Measurements from ENCODE around the gene ADISSP. TPM values are rescaled to one million over a fixed set of nuclear protein-coding genes. Genes with fewer than 3 reads are reported as not detected.
A peak's percentile ranks its signal among the peaks of the same experiment; 100 is the strongest.

Gene ADISSP
- total RNA-seq, 8 experiments from 2014 or later: 18.1 to 60.6 (median 35.5) TPM

- no peak overlapping the region for H3K4me3 ChIP-seq
These were observed 21.8 kb downstream of the ADISSP start for GRCh38 chr20:3745686-3746173.

DNA sequence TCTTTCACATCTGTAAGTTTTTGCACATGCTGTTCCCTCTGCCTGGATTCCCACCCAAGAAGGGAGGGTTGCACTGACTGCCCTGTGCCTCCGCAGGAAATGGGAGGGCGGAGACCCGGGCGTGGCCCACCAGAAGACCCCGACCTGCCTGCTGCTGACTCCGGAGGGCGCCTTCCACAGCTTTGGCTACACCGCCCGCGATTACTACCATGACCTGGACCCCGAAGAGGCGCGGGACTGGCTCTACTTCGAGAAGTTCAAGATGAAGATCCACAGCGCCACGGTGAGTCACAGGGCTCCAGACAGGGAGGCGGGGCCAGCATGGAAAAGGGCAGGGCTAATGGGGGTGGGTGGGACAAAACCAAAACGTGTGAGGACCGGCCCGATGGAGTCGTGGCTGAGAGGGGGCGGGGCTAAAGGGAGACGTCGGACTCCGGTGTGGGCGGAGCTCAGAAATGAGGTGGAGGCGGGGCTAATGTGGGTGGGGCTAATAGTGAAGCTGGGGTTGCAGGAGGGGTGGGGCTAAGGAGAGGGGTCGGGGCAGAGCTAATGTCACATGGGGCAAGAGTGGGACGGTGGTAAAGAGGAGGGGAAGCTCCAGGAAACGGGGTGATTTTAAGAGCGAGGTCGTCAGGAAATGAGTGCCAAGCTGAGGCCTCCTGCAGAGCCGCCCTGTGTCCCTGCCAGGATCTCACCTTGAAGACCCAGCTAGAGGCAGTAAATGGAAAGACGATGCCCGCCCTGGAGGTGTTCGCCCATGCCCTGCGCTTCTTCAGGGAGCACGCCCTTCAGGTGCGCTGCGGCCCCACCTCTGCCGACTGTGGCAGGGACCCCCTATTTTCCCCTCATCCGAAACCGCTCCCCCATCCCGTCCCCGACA is 22.5 kb downstream of the ADISSP start:
- H3K4me1 ChIP-seq (replicated peaks in 1 of 2): peaks cover 4 to 22% of the 10 kb centered on the region in 2 donors
- peak; percentile 51 to 88 (median 84) for ATAC-seq (replicated peaks in 6 of 8)
- in situ Hi-C loops (cut with MboI; ENCODE audit: low pct_unique_long_range_greater_than_20kb in 2 of 9, low sequenced_read_pairs in 9 of 9, unreplicated experiment in 9 of 9): no loop called here

More at GRCh38 chr20:3745686-3746173, 21.8 kb downstream of the ADISSP start:
- no peak for ATAC-seq (replicated peaks in 6 of 8)
- H3K4me1 ChIP-seq (replicated peaks in 1 of 2): peaks cover 4 to 17% of the 10 kb centered on the region in 2 donors
- in situ Hi-C loops (cut with MboI; ENCODE audit: low pct_unique_long_range_greater_than_20kb in 2 of 9, low sequenced_read_pairs in 9 of 9, unreplicated experiment in 9 of 9): no loop called here
- H3K27ac ChIP-seq: no peak overlapping the region
- 53 to 100% (median 75%) methylated on average over 1 to 3 of the region's 11 CpGs; no CpG with 5 or more reads in 5 of the 10 experiments for WGBS, 10 experiments

GRCh38 chr20:3744037-3744436 is 23.5 kb downstream of the ADISSP start:
- peaks cover 7 to 29% of the 10 kb centered on the region in 2 donors for H3K4me1 ChIP-seq (replicated peaks in 1 of 2)
- in situ Hi-C loops (cut with MboI; ENCODE audit: low pct_unique_long_range_greater_than_20kb in 2 of 9, low sequenced_read_pairs in 9 of 9, unreplicated experiment in 9 of 9): no loop called here
- WGBS, 10 experiments: 29 to 100% (median 80%) methylated on average over 1 of the region's 1 CpG; no CpG with 5 or more reads in 6 of the 10 experiments
- H3K4me3 ChIP-seq: no peak overlapping the region
- no peak overlapping the region for H3K27ac ChIP-seq
- ATAC-seq (replicated peaks in 6 of 8): no peak

More for the DNA sequence above, 22.5 kb downstream of the ADISSP start:
- no peak overlapping the region for H3K27ac ChIP-seq
- 7 to 12% methylated on average over 5 to 9 of the region's 45 CpGs; no CpG with 5 or more reads in 8 of the 10 experiments for WGBS, 10 experiments
- peak overlapping the region in 3 of 5 donors; percentile 13 to 24 (median 21) for H3K4me3 ChIP-seq

DNA sequence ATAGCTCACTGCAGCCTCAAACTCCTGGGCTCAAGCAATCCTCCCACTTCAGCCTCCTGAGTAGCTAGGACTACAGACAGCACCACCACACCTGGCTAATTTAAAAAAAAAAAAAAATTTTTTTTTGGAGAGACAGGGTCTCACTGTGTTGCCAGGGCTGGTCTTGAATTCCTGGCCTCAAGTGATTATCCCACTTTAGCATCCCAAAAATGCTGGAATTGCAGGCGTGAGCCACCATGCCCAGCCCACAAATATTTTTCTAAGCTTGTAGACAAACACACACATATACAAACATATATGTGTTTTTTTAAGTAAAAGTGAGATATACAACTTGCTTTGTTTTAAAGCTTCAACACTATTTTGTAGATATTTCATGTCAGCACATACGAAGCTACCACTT is 24.3 kb downstream of the ADISSP start:
- ATAC-seq (replicated peaks in 6 of 8): no peak
- WGBS, 10 experiments: 50 to 100% (median 100%) methylated on average over 1 to 2 of the region's 2 CpGs; no CpG with 5 or more reads in 1 of the 10 experiments
- Histone ChIP-seq H3K4me1 (replicated peaks in 1 of 2) (peaks cover 7 to 31% of the 10 kb centered on the region in 2 donors), H3K27ac (no peak overlapping the region), H3K4me3 (no peak overlapping the region)
- in situ Hi-C loops (cut with MboI; ENCODE audit: low pct_unique_long_range_greater_than_20kb in 2 of 9, low sequenced_read_pairs in 9 of 9, unreplicated experiment in 9 of 9): no loop called here

- 29 to 40% methylated on average over 2 of the region's 7 CpGs; no CpG with 5 or more reads in 8 of the 10 experiments for WGBS, 10 experiments
- peak overlapping the region in 1 of 2 donors; percentile 57 for H3K27ac ChIP-seq
- H3K4me1 ChIP-seq (replicated peaks in 1 of 2): peaks cover 7 to 34% of the 10 kb centered on the region in 2 donors
- H3K4me3 ChIP-seq: no peak overlapping the region
- ATAC-seq (replicated peaks in 6 of 8): peak in 1 of 8 experiments; percentile 17
- in situ Hi-C loops (cut with MboI; ENCODE audit: low pct_unique_long_range_greater_than_20kb in 2 of 9, low sequenced_read_pairs in 9 of 9, unreplicated experiment in 9 of 9): no loop called here
These were observed 25.6 kb downstream of the ADISSP start for GRCh38 chr20:3741836-3742458.

GRCh38 chr20:3740615-3741301 is 26.8 kb downstream of the ADISSP start:
- 91 to 100% (median 100%) methylated on average over 1 to 7 of the region's 15 CpGs; no CpG with 5 or more reads in 5 of the 10 experiments for WGBS, 10 experiments
- no peak overlapping the region for H3K27ac ChIP-seq
- ATAC-seq (replicated peaks in 6 of 8): no peak
- in situ Hi-C loops (cut with MboI; ENCODE audit: low pct_unique_long_range_greater_than_20kb in 2 of 9, low sequenced_read_pairs in 9 of 9, unreplicated experiment in 9 of 9): no loop called here
- peaks cover 7 to 38% of the 10 kb centered on the region in 2 donors for H3K4me1 ChIP-seq (replicated peaks in 1 of 2)
- no peak overlapping the region for H3K4me3 ChIP-seq

DNA sequence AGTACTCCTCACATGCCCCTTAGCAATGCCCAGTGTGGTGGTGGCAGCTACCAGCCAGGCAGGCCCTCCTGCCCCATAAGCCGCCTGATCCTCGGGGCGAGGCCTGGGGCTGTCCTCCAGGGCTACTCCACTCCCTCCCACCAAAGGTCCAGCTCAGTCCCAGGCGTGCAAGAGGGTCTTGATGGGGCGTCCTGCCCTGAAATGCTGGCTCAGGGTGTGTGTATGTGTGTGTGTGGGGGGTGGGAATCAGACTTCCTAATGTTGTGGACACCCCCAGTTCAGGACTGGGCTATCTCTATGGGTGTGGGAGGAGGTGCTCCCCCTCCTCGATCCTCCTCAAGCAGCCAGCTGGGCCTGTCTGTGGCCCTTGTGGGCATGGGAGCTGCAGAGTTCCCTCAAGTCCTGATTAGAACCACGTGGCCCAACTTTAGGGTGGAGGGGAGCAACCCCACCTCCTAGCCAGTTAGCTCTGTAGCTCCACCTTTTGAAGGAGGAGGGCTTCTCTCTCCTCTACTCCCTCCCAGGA is 27.6 kb downstream of the ADISSP start:
- WGBS, 10 experiments: 20 to 93% (median 50%) methylated on average over 1 to 4 of the region's 7 CpGs; no CpG with 5 or more reads in 5 of the 10 experiments
- peak in 5 of 8 experiments; percentile 4 to 21 (median 10) for ATAC-seq (replicated peaks in 6 of 8)
- no peak overlapping the region for H3K4me3 ChIP-seq
- in situ Hi-C loops (cut with MboI; ENCODE audit: low pct_unique_long_range_greater_than_20kb in 2 of 9, low sequenced_read_pairs in 9 of 9, unreplicated experiment in 9 of 9): no loop called here
- peaks cover 7 to 35% of the 10 kb centered on the region in 2 donors for H3K4me1 ChIP-seq (replicated peaks in 1 of 2)
- no peak overlapping the region for H3K27ac ChIP-seq

- peak; percentile 17 to 60 (median 46) for ATAC-seq (replicated peaks in 6 of 8)
- in situ Hi-C loops (cut with MboI; ENCODE audit: low pct_unique_long_range_greater_than_20kb in 2 of 9, low sequenced_read_pairs in 9 of 9, unreplicated experiment in 9 of 9): no loop called here
- Histone ChIP-seq H3K4me1 (replicated peaks in 1 of 2) (peaks cover 7 to 35% of the 10 kb centered on the region in 2 donors), H3K4me3 (no peak overlapping the region), H3K27ac (no peak overlapping the region)
- 40 to 90% (median 69%) methylated on average over 1 to 6 of the region's 19 CpGs; no CpG with 5 or more reads in 4 of the 10 experiments for WGBS, 10 experiments
These were observed 28.3 kb downstream of the ADISSP start for GRCh38 chr20:3739054-3739925.

- Histone ChIP-seq H3K27ac (no peak overlapping the region), H3K4me1 (replicated peaks in 1 of 2) (peaks cover 7 to 35% of the 10 kb centered on the region in 2 donors), H3K4me3 (no peak overlapping the region)
- peak in 2 of 8 experiments; percentile 22 to 47 for ATAC-seq (replicated peaks in 6 of 8)
- in situ Hi-C loops (cut with MboI; ENCODE audit: low pct_unique_long_range_greater_than_20kb in 2 of 9, low sequenced_read_pairs in 9 of 9, unreplicated experiment in 9 of 9): no loop called here
- 42 to 74% (median 59%) methylated on average over 1 to 6 of the region's 11 CpGs; no CpG with 5 or more reads in 1 of the 10 experiments for WGBS, 10 experiments
These were observed 29.2 kb downstream of the ADISSP start for GRCh38 chr20:3738111-3739053.

- Histone ChIP-seq H3K4me1 (replicated peaks in 1 of 2) (peaks cover 2 to 43% of the 10 kb centered on the region in 2 donors), H3K27ac (no peak overlapping the region), H3K4me3 (no peak overlapping the region)
- WGBS, 10 experiments: 66 to 100% (median 80%) methylated on average over 1 to 3 of the region's 4 CpGs; no CpG with 5 or more reads in 3 of the 10 experiments
- in situ Hi-C loops (cut with MboI; ENCODE audit: low pct_unique_long_range_greater_than_20kb in 2 of 9, low sequenced_read_pairs in 9 of 9, unreplicated experiment in 9 of 9): no loop called here
- ATAC-seq (replicated peaks in 6 of 8): no peak
These were observed 31.8 kb downstream of the ADISSP start for GRCh38 chr20:3735768-3736167.
